B cell (primary cell): Measurements from ENCODE around the gene GPER1. TPM values are rescaled to one million over a fixed set of nuclear protein-coding genes. Genes with fewer than 3 reads are reported as not detected.

Experiments used
- ATAC-seq: fragments of 200-7000 bp; cut with Tn5 transposase; one replicate; pipeline ENCODE4 v1.10.0; 2021; ENCODE audit warnings: low read depth, mild to moderate bottlenecking, moderate number of reproducible peaks, moderate library complexity
- CTCF ChIA-PET: fragments of 350-600 bp; sonication (Branson Sonifier 250); formaldehyde crosslinking; loops from one replicate; lab custom pipeline; 2021; ENCODE audit warnings: antibody characterized with exemption, inconsistent platforms; lab: Charles Lee
- POLR2A ChIA-PET: fragments of 350-600 bp; sonication (Branson Sonifier 250); formaldehyde crosslinking; loops from one replicate; lab custom pipeline; 2021; ENCODE audit warnings: antibody characterized with exemption; lab: Charles Lee
- DNase-seq: peaks from one replicate; pipeline ENCODE4 v3.0.0; 2013
- H2AFZ ChIP-seq: 2 replicates; pipeline ENCODE4 v1.6.1; 2012; ENCODE audit warnings: mild to moderate bottlenecking, low read depth, low read length; ENCODE audit not compliant: insufficient read depth, poor library complexity, severe bottlenecking
- H3K27ac ChIP-seq, 2 donors: 1 replicate in 1 of 2; 2 replicates in 1 of 2; pipeline ENCODE4 v1.5.1; 2012 to 2013; ENCODE audit warnings: low read length in 2 of 2, mild to moderate bottlenecking in 2 of 2, moderate library complexity in 1 of 2
- H3K27me3 ChIP-seq, 4 experiments: fragments of 200-600 bp in 1 of 4; sonication (generic) in 1 of 4; replicated peaks in 1 of 4; 1 replicate in 2 of 4; 2 replicates in 2 of 4; pipeline versions ENCODE4 v1.6.1 to v1.7.0; 2013 to 2016; ENCODE audit warnings: low read length in 3 of 4, mild to moderate bottlenecking in 2 of 4, mixed read lengths in 1 of 4, moderate library complexity in 1 of 4; ENCODE audit not compliant: insufficient read depth in 4 of 4, control insufficient read depth in 3 of 4; ENCODE audit errors: control extremely low read depth in 1 of 4
- H3K36me3 ChIP-seq, 2 experiments: replicated peaks in 1 of 2; 1 replicate in 1 of 2; 2 replicates in 1 of 2; pipeline versions ENCODE4 v1.6.1 to v1.7.1; 2013; ENCODE audit warnings: low read length in 1 of 2; ENCODE audit not compliant: insufficient read depth in 2 of 2, control insufficient read depth in 1 of 2; ENCODE audit errors: control extremely low read depth in 1 of 2, extremely low read depth in 1 of 2
- H3K4me1 ChIP-seq, 2 donors: fragments of 200-600 bp in 1 of 2; sonication (generic) in 1 of 2; 1 replicate in 1 of 2; 2 replicates in 1 of 2; pipeline versions ENCODE4 v1.5.1 to v1.6.1; 2013 to 2017; ENCODE audit warnings: low read length in 2 of 2; ENCODE audit not compliant: control insufficient read depth in 2 of 2, insufficient read depth in 2 of 2
- H3K4me2 ChIP-seq: replicated peaks from 2 replicates; pipeline ENCODE3; 2012; ENCODE audit warnings: mild to moderate bottlenecking, low read depth, low read length; ENCODE audit not compliant: poor library complexity, severe bottlenecking
- H3K4me3 ChIP-seq, 5 experiments: fragments of 200-600 bp in 1 of 5; sonication (generic) in 1 of 5; 1 replicate in 3 of 5; 2 replicates in 2 of 5; pipeline versions ENCODE4 v1.5.1 to v1.7.0; 2011 to 2016; ENCODE audit warnings: low read length in 4 of 5, mild to moderate bottlenecking in 4 of 5, low read depth in 2 of 5, control low read depth in 1 of 5, moderate library complexity in 1 of 5; ENCODE audit not compliant: insufficient read depth in 1 of 5; ENCODE audit errors: control extremely low read depth in 1 of 5, extremely low read depth in 1 of 5
- H3K79me2 ChIP-seq: fragments of 200-600 bp; sonication (generic); one replicate; pipeline ENCODE4 v1.6.0; 2016; ENCODE audit warnings: low read length; ENCODE audit not compliant: control insufficient read depth, insufficient read depth
- H3K9ac ChIP-seq: fragments of 200-600 bp; sonication (generic); 2 replicates; pipeline ENCODE4 v1.6.1; 2017; ENCODE audit warnings: mild to moderate bottlenecking, low read length, moderate library complexity
- H3K9me3 ChIP-seq, 3 donors: one replicate each; pipeline versions ENCODE4 v1.6.1 to v1.7.1; 2013; ENCODE audit warnings: low read length in 2 of 3; ENCODE audit not compliant: control insufficient read depth in 2 of 3, insufficient read depth in 1 of 3; ENCODE audit errors: control extremely low read depth in 1 of 3
- H4K20me1 ChIP-seq: 2 replicates; pipeline ENCODE4 v1.6.0; 2012; ENCODE audit warnings: mild to moderate bottlenecking, low read length; ENCODE audit not compliant: insufficient read depth, control insufficient read depth, poor library complexity, severe bottlenecking
- H3K27ac Mint-ChIP-seq: one replicate; pipeline ENCODE4 v1.8.0; 2021; ENCODE audit warnings: mixed read lengths
- H3K27me3 Mint-ChIP-seq: one replicate; pipeline ENCODE4 v1.8.0; 2021; ENCODE audit warnings: mixed read lengths
- H3K4me1 Mint-ChIP-seq: one replicate; pipeline ENCODE4 v1.8.0; 2021; ENCODE audit warnings: mixed read lengths
- H3K4me3 Mint-ChIP-seq: one replicate; pipeline ENCODE4 v1.8.0; 2021; ENCODE audit warnings: mixed read lengths
- H3K9me3 Mint-ChIP-seq: one replicate; pipeline ENCODE4 v1.8.0; 2022; ENCODE audit warnings: mixed read lengths; ENCODE audit not compliant: insufficient read depth
- EZH2 ChIP-seq: IDR thresholded peaks from 2 replicates; pipeline ENCODE4 v1.6.1; 2012; ENCODE audit warnings: borderline replicate concordance, low read depth, mild to moderate bottlenecking, moderate library complexity, low read length; ENCODE audit not compliant: insufficient read depth, poor library complexity, severe bottlenecking
- WGBS: methylation state at CpG from one replicate; pipeline ENCODE4 v1.1.5; 2013; ENCODE audit warnings: missing lambda C conversion rate; ENCODE audit not compliant: insufficient coverage; 5-methylcytosine and 5-hydroxymethylcytosine counted together
- intact Hi-C: fragments of 100-400 bp; cut with micrococcal nuclease; formaldehyde crosslinking; loops from one replicate; pipeline ENCODE4 v1.10.0; 2022
- polyA plus RNA-seq: library from polyadenylated mRNA; depleted of rRNA; stranded (reverse); fragments of >200 nt; gene quantifications from 2 replicates; pipeline ENCODE4 v1.2.3, GENCODE V29; 2012
- total RNA-seq, 2 donors: library from RNA; stranded (reverse); fragments of 120-200 nt in 1 of 2; gene quantifications; 1 replicate in 1 of 2; 2 replicates in 1 of 2; pipeline versions ENCODE4 v1.2.3 to v1.2.4, GENCODE V29; 2013 to 2022
- TF ChIP-seq, protein P1 (sequence below): fragments of 200-600 bp; IDR thresholded peaks from one replicate; pipeline ENCODE4 v1.8.0; 2022; ENCODE audit warnings: antibody characterized with exemption, mild to moderate bottlenecking

The GPER1 gene
- total and polyA plus RNA-seq, 2 donors (not counting 1 experiment from before 2014, with no cell fraction given) = 3.2 to 21.3 TPM

DNA sequence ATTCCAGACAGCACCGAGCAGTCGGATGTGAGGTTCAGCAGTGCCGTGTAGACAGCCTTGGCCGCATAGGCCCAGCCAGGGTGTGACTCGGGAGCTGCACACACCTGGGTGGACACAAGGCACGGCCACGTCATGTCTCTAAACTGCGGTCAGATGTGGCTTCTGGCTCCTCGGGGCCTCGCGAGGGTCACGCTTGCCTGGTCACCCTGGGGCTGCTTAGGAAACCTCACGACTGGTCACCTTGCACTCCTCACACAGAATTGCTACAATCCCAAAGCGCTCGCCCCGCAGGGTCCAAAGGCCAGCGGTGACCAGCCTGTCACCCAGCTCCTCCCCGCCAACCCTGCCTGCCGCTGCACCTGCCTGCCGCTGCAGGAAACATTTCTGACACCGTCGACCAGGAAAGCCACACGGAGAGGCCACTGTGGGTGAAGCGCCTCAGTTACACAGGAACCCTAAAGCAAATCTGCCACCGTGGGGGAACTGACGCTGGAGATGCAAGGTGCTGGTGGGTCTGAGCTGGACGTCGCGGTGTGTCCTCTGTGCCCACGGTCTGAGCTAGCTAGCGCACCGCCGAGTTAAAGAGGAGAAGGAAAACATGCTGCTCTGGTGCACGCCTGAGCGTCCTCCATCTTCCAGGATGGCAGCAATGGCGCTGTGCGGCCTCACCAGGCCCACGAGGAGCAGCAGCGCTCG, 5.0 kb downstream of the GPER1 start:
- no peaks in the 10 kb centered on the region for H3K27me3 Mint-ChIP-seq
- Histone ChIP-seq H3K9me3 (peaks cover 0 to 1% (median 0%) of the 10 kb centered on the region in 3 donors), H3K27ac (no peak overlapping the region), H2AFZ (no peak overlapping the region), H3K27me3 (no peaks in the 10 kb centered on the region), H3K4me3 (no peak overlapping the region), H3K36me3 (no peaks in the 10 kb centered on the region), H4K20me1 (no peaks in the 10 kb centered on the region), H3K4me1 (peaks cover 0 to 3% of the 10 kb centered on the region in 2 donors), H3K4me2 (no peak overlapping the region), H3K79me2 (peaks cover 4% of the 10 kb centered on the region), H3K9ac (no peak overlapping the region)
- intact Hi-C loops = no loop called here
- CTCF ChIA-PET = interaction anchor here (1.0 to 2.0 kb wide), 2 partner anchors 83 to 100 kb away, joined by 4 to 9 read pairs; no protein-coding TSS in a partner anchor
- H3K27ac Mint-ChIP-seq = no peak overlapping the region
- TF ChIP-seq, protein P1, sequence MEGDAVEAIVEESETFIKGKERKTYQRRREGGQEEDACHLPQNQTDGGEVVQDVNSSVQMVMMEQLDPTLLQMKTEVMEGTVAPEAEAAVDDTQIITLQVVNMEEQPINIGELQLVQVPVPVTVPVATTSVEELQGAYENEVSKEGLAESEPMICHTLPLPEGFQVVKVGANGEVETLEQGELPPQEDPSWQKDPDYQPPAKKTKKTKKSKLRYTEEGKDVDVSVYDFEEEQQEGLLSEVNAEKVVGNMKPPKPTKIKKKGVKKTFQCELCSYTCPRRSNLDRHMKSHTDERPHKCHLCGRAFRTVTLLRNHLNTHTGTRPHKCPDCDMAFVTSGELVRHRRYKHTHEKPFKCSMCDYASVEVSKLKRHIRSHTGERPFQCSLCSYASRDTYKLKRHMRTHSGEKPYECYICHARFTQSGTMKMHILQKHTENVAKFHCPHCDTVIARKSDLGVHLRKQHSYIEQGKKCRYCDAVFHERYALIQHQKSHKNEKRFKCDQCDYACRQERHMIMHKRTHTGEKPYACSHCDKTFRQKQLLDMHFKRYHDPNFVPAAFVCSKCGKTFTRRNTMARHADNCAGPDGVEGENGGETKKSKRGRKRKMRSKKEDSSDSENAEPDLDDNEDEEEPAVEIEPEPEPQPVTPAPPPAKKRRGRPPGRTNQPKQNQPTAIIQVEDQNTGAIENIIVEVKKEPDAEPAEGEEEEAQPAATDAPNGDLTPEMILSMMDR = no peak
- no peak for TF ChIP-seq EZH2
- POLR2A ChIA-PET = no interaction called here
- no peak for DNase-seq
- 92% methylated on average over 40 of the region's 40 CpGs for WGBS
- no peaks in the 10 kb centered on the region for H3K9me3 Mint-ChIP-seq
- H3K4me3 Mint-ChIP-seq = no peak overlapping the region
- no peak for ATAC-seq
- peaks cover 6% of the 10 kb centered on the region for H3K4me1 Mint-ChIP-seq

DNA sequence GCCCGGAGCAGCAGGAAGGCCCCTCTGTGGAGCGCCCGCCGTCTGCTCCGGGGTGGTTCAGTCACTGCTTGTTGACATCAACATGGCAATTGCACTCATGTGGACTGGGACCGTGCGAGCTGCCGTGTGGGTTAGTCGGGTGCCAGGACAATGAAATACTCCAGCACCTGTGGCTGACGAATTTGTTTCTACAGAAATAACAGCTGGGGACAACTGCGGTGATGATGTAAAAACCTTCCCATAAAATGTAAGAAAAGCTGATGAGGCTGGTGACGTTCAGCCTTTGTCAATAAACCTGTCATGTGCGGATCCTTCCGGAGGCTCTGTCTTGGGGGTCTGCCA, 5.6 kb downstream of the GPER1 start:
- 99% methylated on average over 9 of the region's 14 CpGs for WGBS
- DNase-seq = no peak
- Mint-ChIP-seq H3K27ac (no peak overlapping the region), H3K4me3 (no peak overlapping the region), H3K27me3 (no peaks in the 10 kb centered on the region), H3K9me3 (no peaks in the 10 kb centered on the region), H3K4me1 (peaks cover 5% of the 10 kb centered on the region)
- ChIA-PET POLR2A (no interaction called here), CTCF (interaction anchor here (1.0 to 2.0 kb wide), 2 partner anchors 83 to 100 kb away, joined by 4 to 9 read pairs; no protein-coding TSS in a partner anchor)
- no peaks in the 10 kb centered on the region for H4K20me1 ChIP-seq
- peaks cover 4% of the 10 kb centered on the region for H3K79me2 ChIP-seq
- intact Hi-C loops = no loop called here
- peaks cover 0 to 6% (median 0%) of the 10 kb centered on the region in 3 donors for H3K9me3 ChIP-seq
- no peak overlapping the region for H3K4me3 ChIP-seq
- no peaks in the 10 kb centered on the region for H3K27me3 ChIP-seq
- TF ChIP-seq, protein P1 = no peak
- no peak for TF ChIP-seq EZH2
- no peak overlapping the region for H3K9ac ChIP-seq
- H3K36me3 ChIP-seq = no peaks in the 10 kb centered on the region
- no peak overlapping the region for H3K27ac ChIP-seq
- ATAC-seq = no peak
- H3K4me2 ChIP-seq = no peak overlapping the region
- H3K4me1 ChIP-seq = no peaks in the 10 kb centered on the region
- no peak overlapping the region for H2AFZ ChIP-seq
